ENCODE results near the gene ADARB2.

DNA sequence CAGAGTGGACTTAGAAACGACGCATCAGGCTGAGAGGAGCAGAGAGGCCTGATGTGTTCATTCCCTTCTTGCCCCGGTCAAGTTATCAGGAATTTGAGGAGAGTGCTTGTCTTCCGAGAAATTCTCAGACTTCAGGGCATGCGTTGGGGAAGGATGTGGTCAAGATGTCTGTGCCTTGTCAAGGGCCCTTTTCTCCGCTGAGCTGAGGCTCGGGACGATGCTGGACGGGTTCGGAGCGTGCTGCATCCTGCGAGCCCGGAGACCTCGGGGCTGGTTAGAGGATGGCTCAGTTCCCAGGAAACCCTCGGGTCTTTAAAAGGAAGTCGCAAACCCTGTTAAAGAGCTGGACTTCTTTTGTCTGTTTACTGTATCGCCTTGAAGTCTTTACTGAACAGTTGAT lies 325.4 kb downstream of the ADARB2 start:
- no peak for TF ChIP-seq CTCF (conservative IDR thresholded peaks at IDR 0.05; ENCODE audit: low read depth in 2 of 2)
- no peak for TF ChIP-seq ETS1 (IDR thresholded peaks at IDR 0.05)
- TF ChIP-seq JUNB (IDR thresholded peaks at IDR 0.05; ENCODE audit: unreplicated experiment): no peak
- no peak for TF ChIP-seq POLR2AphosphoS5 (IDR thresholded peaks at IDR 0.05; ENCODE audit: low read depth)
